Duodenal mucosa (tissue), 2 donors: ENCODE measurements around the gene HCRTR1.

ENCODE experiments used
- H3K27ac ChIP-seq: one replicate; pipeline ENCODE4 v1.7.0; 2013; ENCODE audit warnings: low read depth, low read length
- H3K27me3 ChIP-seq, 2 donors: one replicate each; pipeline ENCODE4 v1.7.0; 2013; ENCODE audit warnings: low read length in 2 of 2, control low read depth in 1 of 2; ENCODE audit not compliant: insufficient read depth in 2 of 2, control insufficient read depth in 1 of 2
- H3K36me3 ChIP-seq, 2 donors: one replicate each; pipeline ENCODE4 v1.7.0; 2013; ENCODE audit warnings: low read length in 2 of 2, control low read depth in 1 of 2; ENCODE audit not compliant: insufficient read depth in 2 of 2, control insufficient read depth in 1 of 2
- H3K4me1 ChIP-seq, 2 donors: one replicate each; pipeline ENCODE4 v1.7.0; 2013; ENCODE audit warnings: low read length in 2 of 2, control low read depth in 1 of 2; ENCODE audit not compliant: insufficient read depth in 2 of 2, control insufficient read depth in 1 of 2
- H3K4me3 ChIP-seq, 2 donors: one replicate each; pipeline ENCODE4 v1.7.0; 2013; ENCODE audit warnings: low read length in 2 of 2, low read depth in 1 of 2
- H3K9ac ChIP-seq, 2 donors: one replicate each; pipeline ENCODE4 v1.7.0; 2013; ENCODE audit warnings: low read length in 2 of 2, low read depth in 1 of 2
- H3K9me3 ChIP-seq, 2 donors: one replicate each; pipeline ENCODE4 v1.7.0; 2013; ENCODE audit warnings: low read length in 2 of 2, control low read depth in 1 of 2; ENCODE audit not compliant: control insufficient read depth in 1 of 2

Gene HCRTR1

GRCh38 chr1:31617218-31617915, at the start of gene HCRTR1:
TSS of gene HCRTR1 (plus strand) at chr1:31617689. CDS start at chr1:31619193, 1,504 bp downstream.
- H3K9me3 ChIP-seq, result no peaks in the 10 kb centered on the region
- H3K4me3 ChIP-seq, result peak within 1 kb of the TSS; percentile 54 to 58
- no peaks in the 10 kb centered on the region for H3K36me3 ChIP-seq
- peak within 1 kb of the TSS in 1 of 2 donors; percentile 8 for H3K9ac ChIP-seq
- peaks cover 0 to 4% of the 10 kb centered on the region in 2 donors for H3K4me1 ChIP-seq
- peaks cover 10 to 15% of the 10 kb centered on the region in 2 donors for H3K27me3 ChIP-seq
- no peak within 1 kb of the TSS for H3K27ac ChIP-seq

GRCh38 chr1:31567956-31568570, 49.4 kb upstream of the HCRTR1 start:
- H3K27ac ChIP-seq, result no peak overlapping the region
- H3K4me1 ChIP-seq, result peaks cover 13 to 14% of the 10 kb centered on the region in 2 donors
- no peak overlapping the region for H3K9ac ChIP-seq

GRCh38 chr1:31568895-31569595, 48.4 kb upstream of the HCRTR1 start:
- no peak overlapping the region for H3K4me3 ChIP-seq
- no peaks in the 10 kb centered on the region for H3K36me3 ChIP-seq
- H3K9ac ChIP-seq, result no peak overlapping the region
- H3K9me3 ChIP-seq, result no peaks in the 10 kb centered on the region
- H3K27ac ChIP-seq, result no peak overlapping the region
- H3K27me3 ChIP-seq, result no peaks in the 10 kb centered on the region
- peaks cover 12% of the 10 kb centered on the region in 2 donors for H3K4me1 ChIP-seq

More at GRCh38 chr1:31567956-31568570, 49.4 kb upstream of the HCRTR1 start:
- H3K36me3 ChIP-seq, result no peaks in the 10 kb centered on the region
- no peaks in the 10 kb centered on the region for H3K9me3 ChIP-seq
- no peak overlapping the region for H3K4me3 ChIP-seq
- H3K27me3 ChIP-seq, result no peaks in the 10 kb centered on the region

- Histone ChIP-seq H3K4me3 (no peak overlapping the region), H3K9ac (no peak overlapping the region), H3K9me3 (no peaks in the 10 kb centered on the region), H3K27ac (no peak overlapping the region), H3K4me1 (peaks cover 17 to 18% of the 10 kb centered on the region in 2 donors), H3K27me3 (no peaks in the 10 kb centered on the region), H3K36me3 (no peaks in the 10 kb centered on the region)
Observed at GRCh38 chr1:31569596-31570173, 47.8 kb upstream of the HCRTR1 start.

- no peak overlapping the region for H3K27ac ChIP-seq
- H3K9ac ChIP-seq, result no peak overlapping the region
- no peak overlapping the region for H3K4me3 ChIP-seq
- H3K36me3 ChIP-seq, result no peaks in the 10 kb centered on the region
- no peaks in the 10 kb centered on the region for H3K9me3 ChIP-seq
- H3K27me3 ChIP-seq, result no peaks in the 10 kb centered on the region
- H3K4me1 ChIP-seq, result peaks cover 23% of the 10 kb centered on the region in 2 donors
Observed at GRCh38 chr1:31570228-31570627, 47.3 kb upstream of the HCRTR1 start.

GRCh38 chr1:31570906-31571305, 46.6 kb upstream of the HCRTR1 start:
- H3K27me3 ChIP-seq, result peaks cover 0 to 3% of the 10 kb centered on the region in 2 donors
- no peak overlapping the region for H3K9ac ChIP-seq
- no peak overlapping the region for H3K4me3 ChIP-seq
- peaks cover 29 to 30% of the 10 kb centered on the region in 2 donors for H3K4me1 ChIP-seq
- H3K27ac ChIP-seq, result no peak overlapping the region
- no peaks in the 10 kb centered on the region for H3K36me3 ChIP-seq
- H3K9me3 ChIP-seq, result no peaks in the 10 kb centered on the region

GRCh38 chr1:31571340-31572295, 45.9 kb upstream of the HCRTR1 start:
- H3K9me3 ChIP-seq, result no peaks in the 10 kb centered on the region
- H3K4me3 ChIP-seq, result no peak overlapping the region
- no peak overlapping the region for H3K27ac ChIP-seq
- H3K9ac ChIP-seq, result no peak overlapping the region
- peaks cover 0 to 5% of the 10 kb centered on the region in 2 donors for H3K27me3 ChIP-seq
- no peaks in the 10 kb centered on the region for H3K36me3 ChIP-seq
- H3K4me1 ChIP-seq, result peaks cover 33 to 36% of the 10 kb centered on the region in 2 donors

GRCh38 chr1:31572323-31573104, 45.0 kb upstream of the HCRTR1 start:
- peaks cover 0 to 5% of the 10 kb centered on the region in 2 donors for H3K27me3 ChIP-seq
- peaks cover 33 to 38% of the 10 kb centered on the region in 2 donors for H3K4me1 ChIP-seq
- no peak overlapping the region for H3K9ac ChIP-seq
- H3K27ac ChIP-seq, result no peak overlapping the region
- no peaks in the 10 kb centered on the region for H3K36me3 ChIP-seq
- no peaks in the 10 kb centered on the region for H3K9me3 ChIP-seq
- H3K4me3 ChIP-seq, result no peak overlapping the region

- Histone ChIP-seq H3K27me3 (peaks cover 0 to 5% of the 10 kb centered on the region in 2 donors), H3K9me3 (no peaks in the 10 kb centered on the region), H3K9ac (no peak overlapping the region), H3K4me1 (peaks cover 33 to 43% of the 10 kb centered on the region in 2 donors), H3K27ac (peak overlapping the region; percentile 55), H3K4me3 (no peak overlapping the region), H3K36me3 (no peaks in the 10 kb centered on the region)
Observed at GRCh38 chr1:31573261-31573660, 44.2 kb upstream of the HCRTR1 start.
